ENCODE results near the gene ADGRV1.

Gene ADGRV1

DNA sequence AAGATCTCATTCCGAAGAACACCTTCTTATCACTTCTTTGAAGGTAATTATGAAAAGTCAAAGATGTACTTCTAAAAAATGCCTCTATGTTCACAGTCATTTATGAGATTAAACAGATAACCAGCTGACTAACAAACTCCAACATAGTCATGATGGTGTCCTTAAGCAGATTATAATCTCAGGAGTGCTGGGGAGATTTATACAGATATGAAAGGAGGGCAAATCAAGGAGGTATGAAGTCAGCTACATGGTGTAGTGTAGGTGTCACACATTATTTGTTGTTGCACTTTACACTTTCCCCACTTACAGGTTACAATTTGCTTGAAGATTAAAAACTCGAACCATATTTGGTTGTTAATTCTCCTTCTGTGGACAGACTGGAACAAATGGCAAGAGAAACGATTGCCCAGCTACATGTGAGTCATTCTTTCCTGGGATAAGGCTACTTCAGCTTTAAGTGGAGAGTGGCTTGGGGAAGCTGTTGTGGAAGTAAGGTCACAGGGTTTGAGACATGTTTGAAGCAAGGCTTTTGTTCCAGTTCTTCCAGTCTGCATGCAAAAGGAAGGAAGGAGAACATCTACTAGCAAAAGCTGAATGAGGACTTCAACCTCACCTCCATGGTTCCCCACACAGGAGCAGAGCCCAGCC is 320.1 kb downstream of the ADGRV1 start:
- DNase-seq: no peak

GRCh38 chr5:90881626-90882150 is 323.1 kb downstream of the ADGRV1 start:
- DNase-seq: no peak

- no peak for DNase-seq
Measured at GRCh38 chr5:90882448-90882847, 323.9 kb downstream of the ADGRV1 start.

DNA sequence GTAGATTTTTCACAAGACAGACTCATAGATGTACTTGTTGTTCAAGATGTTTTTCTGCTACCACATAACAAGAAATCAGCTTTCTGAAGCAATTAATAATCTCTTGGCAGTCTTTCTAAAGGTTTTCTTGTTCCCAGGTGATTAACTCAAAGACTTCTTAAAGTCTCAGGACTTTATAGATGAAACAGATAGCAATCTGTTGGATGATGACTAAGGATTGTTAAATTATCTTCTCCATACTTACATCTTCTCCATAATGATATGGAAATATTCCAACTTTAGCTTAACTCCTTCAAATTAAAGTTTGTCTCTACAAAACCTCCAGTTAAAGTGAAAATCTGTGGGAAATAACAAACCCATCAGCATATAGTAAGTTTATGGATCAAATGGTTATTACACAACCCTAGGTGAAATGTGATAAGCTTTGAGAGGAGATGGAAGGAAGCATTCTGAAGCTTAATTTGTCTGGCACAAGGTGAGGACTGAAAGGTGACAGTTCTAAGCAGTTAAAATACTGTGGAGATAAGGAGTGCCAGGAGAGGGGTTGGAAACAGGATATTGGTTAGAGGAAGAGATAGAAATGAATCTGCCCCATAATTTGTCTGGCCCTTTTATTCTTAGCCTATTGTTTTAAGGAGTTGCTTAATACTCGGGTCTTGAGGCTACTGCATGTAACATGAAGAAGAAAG is 326.7 kb downstream of the ADGRV1 start:
- no peak for DNase-seq

DNA sequence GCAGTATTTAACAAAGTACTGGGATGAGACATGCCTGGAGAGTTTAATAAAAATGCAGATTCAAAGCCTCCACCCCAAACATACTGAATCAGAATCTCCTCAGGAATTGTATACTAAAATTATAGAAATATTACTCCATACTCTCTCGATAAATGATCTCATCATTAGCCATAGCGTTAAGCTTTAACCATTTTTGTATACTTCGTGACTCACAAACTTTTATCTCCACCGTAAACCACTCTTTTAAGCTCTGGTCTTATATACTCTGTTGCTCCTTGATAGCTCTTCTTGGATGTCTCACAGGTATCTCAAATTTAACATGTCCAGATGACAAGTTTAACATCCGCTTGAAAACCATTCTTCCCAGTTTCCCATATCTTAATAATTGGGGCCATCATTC is 327.8 kb downstream of the ADGRV1 start:
- no peak for DNase-seq

DNA sequence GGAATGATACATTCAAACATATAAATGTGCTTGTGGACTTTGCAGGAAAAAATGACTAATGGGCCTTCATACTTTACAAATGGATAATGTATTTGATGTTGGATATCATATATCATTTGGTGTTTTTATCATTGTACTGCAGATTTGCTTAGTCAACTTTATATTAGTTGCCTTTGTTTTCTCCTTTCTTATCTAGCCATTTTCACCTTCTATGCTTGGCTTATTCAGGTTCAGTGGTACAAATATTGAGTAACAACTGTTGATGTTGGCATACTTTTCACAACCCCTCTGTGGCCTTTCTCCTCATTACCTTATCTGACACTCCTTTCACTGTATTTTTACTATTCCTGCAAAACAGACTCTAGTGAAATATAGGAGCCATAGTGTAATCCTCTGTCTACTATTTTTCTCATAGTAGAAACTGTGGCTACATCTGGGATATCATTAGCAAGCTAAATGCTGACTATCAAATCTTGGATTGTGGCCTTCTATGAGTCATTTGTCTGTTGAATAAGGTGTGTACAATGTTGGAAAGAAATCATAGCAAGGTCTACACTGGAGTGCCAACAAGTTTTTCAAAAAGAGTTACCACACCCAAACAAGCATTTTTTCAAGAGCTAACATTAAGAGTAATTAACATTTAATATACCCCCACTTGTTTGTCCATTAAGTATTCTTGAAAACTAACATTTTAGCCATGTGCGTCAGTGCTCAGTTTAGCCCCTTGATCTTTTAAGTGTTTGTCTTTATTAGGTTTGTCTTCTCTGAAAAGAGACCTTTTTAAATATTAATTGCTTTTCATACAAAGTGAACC is 330.1 kb downstream of the ADGRV1 start:
- DNase-seq: no peak

DNA sequence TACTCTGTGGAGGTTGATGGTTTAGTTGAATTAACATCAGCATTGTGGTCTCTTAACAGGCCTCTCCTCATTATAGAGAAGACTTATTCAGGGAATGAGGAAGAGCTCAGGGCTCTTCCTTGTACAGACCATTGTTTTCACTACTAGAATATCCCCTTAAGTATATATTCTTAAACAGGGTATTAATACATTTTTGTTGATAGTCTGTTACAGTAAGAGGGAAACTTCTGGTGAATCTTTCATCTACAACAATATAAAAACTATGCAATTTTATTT is 330.7 kb downstream of the ADGRV1 start:
- no peak for DNase-seq

DNA sequence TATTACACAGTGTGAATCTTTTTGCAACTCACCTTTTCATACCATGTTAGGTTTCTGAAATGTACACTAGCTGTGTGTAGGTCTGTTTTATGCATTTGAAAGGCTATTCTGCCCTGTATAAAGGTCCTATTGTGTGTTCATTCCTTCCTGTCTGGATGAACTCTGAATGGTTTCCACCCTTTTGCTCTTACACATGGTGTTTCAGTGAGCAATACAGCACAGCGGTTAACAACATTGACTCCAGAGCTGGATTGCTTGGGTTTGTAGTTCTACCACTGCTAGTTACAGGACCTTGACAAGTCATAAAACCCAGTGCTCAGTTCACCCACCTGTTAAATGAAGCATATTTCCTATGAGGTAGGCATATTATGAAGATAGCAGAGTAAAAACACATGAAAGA is 331.6 kb downstream of the ADGRV1 start:
- DNase-seq: no peak

DNA sequence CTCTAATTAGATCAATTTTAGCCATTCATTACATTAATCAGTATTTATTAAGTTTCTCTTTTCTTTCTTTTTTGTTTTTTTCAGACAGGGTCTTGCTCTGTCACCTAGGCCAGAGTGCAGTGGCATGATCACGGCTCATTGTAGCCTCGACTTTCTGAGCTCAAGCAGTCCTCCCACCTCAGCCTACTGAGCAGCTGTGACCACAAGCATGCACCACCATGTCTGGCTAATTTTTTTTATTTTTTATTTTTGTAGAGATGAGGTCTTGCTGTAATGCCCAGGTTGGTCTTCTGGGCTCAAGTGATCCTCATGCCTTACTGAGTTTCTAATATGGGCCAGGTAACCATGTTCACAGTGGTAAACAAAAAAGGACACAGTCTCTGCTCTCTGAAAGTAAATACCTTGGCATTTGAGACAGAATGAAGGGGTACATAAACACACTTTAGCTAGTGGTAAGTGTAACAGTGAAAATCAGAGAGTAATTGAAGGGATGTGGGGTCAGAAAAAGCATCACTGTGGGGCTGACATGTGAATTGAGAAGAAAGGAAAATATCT is 336.3 kb downstream of the ADGRV1 start:
- DNase-seq: no peak

GRCh38 chr5:90897618-90898017 is 339.0 kb downstream of the ADGRV1 start:
- no peak for DNase-seq

DNA sequence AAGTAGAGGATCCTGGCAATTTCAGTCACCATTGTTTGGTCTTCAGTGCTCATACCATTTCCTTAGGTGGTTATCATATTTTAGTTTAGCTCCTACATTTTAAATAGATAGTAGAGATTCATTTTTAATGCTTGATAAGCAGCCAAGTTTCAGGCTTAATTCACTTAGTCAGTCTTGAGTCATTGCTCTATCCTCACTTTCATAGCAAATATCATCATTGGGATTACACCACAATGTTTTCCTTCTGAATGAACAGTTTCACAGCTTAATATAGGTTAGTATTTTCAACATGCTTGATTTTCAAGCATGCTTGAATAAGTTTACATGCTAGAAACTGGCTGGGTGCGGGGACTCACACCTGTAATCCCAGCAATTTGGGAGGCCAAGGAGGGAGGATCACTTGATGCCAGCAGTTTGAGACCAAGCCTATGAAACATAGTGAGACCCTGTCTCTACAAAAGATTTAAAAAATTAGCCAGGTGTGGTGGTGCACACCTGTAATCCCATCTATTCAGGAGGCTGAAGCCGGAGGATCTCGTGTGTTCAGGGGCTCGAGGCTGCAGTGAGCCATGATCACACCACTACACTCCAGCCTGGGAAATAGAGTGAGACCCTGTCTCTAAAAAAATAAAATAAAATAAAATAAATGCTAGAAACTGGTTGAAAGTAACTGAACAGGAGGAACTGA is 339.9 kb downstream of the ADGRV1 start:
- DNase-seq: no peak

DNA sequence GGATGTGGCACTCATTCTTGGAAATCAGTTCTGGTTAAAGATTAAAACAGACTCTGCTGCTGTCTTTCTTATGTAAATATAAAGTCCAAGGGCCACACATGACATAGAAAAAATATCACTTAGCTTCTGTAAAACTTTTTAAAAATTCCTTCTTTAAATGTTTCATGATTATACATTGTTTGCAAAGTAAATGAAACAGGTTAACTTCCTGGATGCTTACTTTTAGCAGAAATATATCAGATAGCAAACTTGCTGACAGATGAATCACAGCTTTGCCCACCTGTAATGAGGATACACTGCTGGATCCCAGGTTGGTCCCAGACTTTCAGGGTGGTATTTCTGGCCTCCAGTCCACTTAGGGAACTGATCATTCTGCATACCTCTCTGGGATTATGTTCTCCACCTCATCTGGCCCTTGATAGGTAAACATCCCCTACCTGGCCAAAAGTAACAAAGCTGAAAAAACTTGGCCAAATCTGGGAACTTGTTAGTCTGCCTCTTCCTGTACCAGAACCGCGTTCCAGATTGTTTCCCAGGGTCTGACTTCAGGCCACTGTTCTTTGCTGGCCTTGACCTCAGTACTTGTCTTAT is 340.5 kb downstream of the ADGRV1 start:
- DNase-seq: no peak

GRCh38 chr5:90901261-90901660 is 342.7 kb downstream of the ADGRV1 start:
- no peak for DNase-seq

GRCh38 chr5:90902170-90902569 is 343.6 kb downstream of the ADGRV1 start:
- no peak for DNase-seq

- no peak for DNase-seq
Measured at GRCh38 chr5:90902651-90903386, 344.2 kb downstream of the ADGRV1 start.

GRCh38 chr5:90909101-90909503 is 350.5 kb downstream of the ADGRV1 start:
- DNase-seq: no peak

GRCh38 chr5:90909940-90910339 is 351.3 kb downstream of the ADGRV1 start:
- no peak for DNase-seq

- DNase-seq: no peak
Measured at GRCh38 chr5:90911169-90911568, 352.6 kb downstream of the ADGRV1 start.

GRCh38 chr5:90912476-90912875 is 353.9 kb downstream of the ADGRV1 start:
- DNase-seq: no peak

GRCh38 chr5:90915393-90915792 is 356.8 kb downstream of the ADGRV1 start:
- DNase-seq: no peak

DNA sequence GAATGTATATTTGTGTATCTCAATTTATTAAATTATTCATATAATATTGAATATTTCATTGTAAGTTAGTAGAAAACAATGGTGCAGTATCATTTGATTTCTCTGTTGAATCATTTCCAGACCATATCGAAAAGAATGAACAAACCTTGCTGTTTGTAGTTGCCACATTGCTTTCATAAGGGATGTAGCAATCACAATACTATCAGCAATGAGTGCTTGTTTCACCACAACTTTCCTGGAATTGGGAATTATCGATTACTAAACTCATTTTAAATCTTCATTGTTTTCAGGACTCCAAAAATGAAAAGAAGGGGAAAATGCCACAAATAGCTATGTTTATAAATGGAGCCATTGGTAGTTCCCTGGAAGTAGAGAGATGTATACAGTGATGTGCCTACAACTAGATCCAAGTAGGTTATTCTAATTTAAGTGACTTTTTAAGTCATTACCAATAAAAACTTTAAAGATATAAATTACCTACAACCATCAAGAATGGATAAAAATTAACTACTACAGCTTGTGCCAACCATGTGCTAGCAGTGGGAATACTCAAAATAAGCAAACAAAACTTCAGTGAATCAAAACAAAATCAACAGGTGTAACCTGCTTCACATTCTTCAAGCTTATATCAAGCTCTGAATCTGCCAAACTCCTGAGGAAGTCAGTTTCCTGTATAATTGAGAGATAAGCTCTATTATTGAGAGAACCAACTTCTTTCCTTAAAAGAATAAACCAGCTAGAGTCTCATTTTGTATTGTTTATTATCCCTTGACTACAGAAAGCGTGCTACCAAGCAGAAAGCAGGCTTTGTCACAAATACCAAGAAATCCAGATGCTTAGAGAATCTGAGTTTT is 358.6 kb downstream of the ADGRV1 start:
- no peak for DNase-seq
